B cell (primary cell): Measurements from ENCODE around the gene ALDOB. TPM values are rescaled to one million over a fixed set of nuclear protein-coding genes. Genes with fewer than 3 reads are reported as not detected.

Experiments used
- ATAC-seq: fragments of 200-7000 bp; cut with Tn5 transposase; one replicate; pipeline ENCODE4 v1.10.0; 2021; ENCODE audit warnings: low read depth, mild to moderate bottlenecking, moderate number of reproducible peaks, moderate library complexity
- CTCF ChIA-PET: fragments of 350-600 bp; sonication (Branson Sonifier 250); formaldehyde crosslinking; loops from one replicate; lab custom pipeline; 2021; ENCODE audit warnings: antibody characterized with exemption, inconsistent platforms; lab: Charles Lee
- POLR2A ChIA-PET: fragments of 350-600 bp; sonication (Branson Sonifier 250); formaldehyde crosslinking; loops from one replicate; lab custom pipeline; 2021; ENCODE audit warnings: antibody characterized with exemption; lab: Charles Lee
- DNase-seq: peaks from one replicate; pipeline ENCODE4 v3.0.0; 2013
- H2AFZ ChIP-seq: 2 replicates; pipeline ENCODE4 v1.6.1; 2012; ENCODE audit warnings: mild to moderate bottlenecking, low read depth, low read length; ENCODE audit not compliant: insufficient read depth, poor library complexity, severe bottlenecking
- H3K27ac ChIP-seq, 2 donors: 1 replicate in 1 of 2; 2 replicates in 1 of 2; pipeline ENCODE4 v1.5.1; 2012 to 2013; ENCODE audit warnings: low read length in 2 of 2, mild to moderate bottlenecking in 2 of 2, moderate library complexity in 1 of 2
- H3K27me3 ChIP-seq, 4 experiments: fragments of 200-600 bp in 1 of 4; sonication (generic) in 1 of 4; replicated peaks in 1 of 4; 1 replicate in 2 of 4; 2 replicates in 2 of 4; pipeline versions ENCODE4 v1.6.1 to v1.7.0; 2013 to 2016; ENCODE audit warnings: low read length in 3 of 4, mild to moderate bottlenecking in 2 of 4, mixed read lengths in 1 of 4, moderate library complexity in 1 of 4; ENCODE audit not compliant: insufficient read depth in 4 of 4, control insufficient read depth in 3 of 4; ENCODE audit errors: control extremely low read depth in 1 of 4
- H3K36me3 ChIP-seq, 2 experiments: replicated peaks in 1 of 2; 1 replicate in 1 of 2; 2 replicates in 1 of 2; pipeline versions ENCODE4 v1.6.1 to v1.7.1; 2013; ENCODE audit warnings: low read length in 1 of 2; ENCODE audit not compliant: insufficient read depth in 2 of 2, control insufficient read depth in 1 of 2; ENCODE audit errors: control extremely low read depth in 1 of 2, extremely low read depth in 1 of 2
- H3K4me1 ChIP-seq, 2 donors: fragments of 200-600 bp in 1 of 2; sonication (generic) in 1 of 2; 1 replicate in 1 of 2; 2 replicates in 1 of 2; pipeline versions ENCODE4 v1.5.1 to v1.6.1; 2013 to 2017; ENCODE audit warnings: low read length in 2 of 2; ENCODE audit not compliant: control insufficient read depth in 2 of 2, insufficient read depth in 2 of 2
- H3K4me2 ChIP-seq: replicated peaks from 2 replicates; pipeline ENCODE3; 2012; ENCODE audit warnings: mild to moderate bottlenecking, low read depth, low read length; ENCODE audit not compliant: poor library complexity, severe bottlenecking
- H3K4me3 ChIP-seq, 5 experiments: fragments of 200-600 bp in 1 of 5; sonication (generic) in 1 of 5; 1 replicate in 3 of 5; 2 replicates in 2 of 5; pipeline versions ENCODE4 v1.5.1 to v1.7.0; 2011 to 2016; ENCODE audit warnings: low read length in 4 of 5, mild to moderate bottlenecking in 4 of 5, low read depth in 2 of 5, control low read depth in 1 of 5, moderate library complexity in 1 of 5; ENCODE audit not compliant: insufficient read depth in 1 of 5; ENCODE audit errors: control extremely low read depth in 1 of 5, extremely low read depth in 1 of 5
- H3K79me2 ChIP-seq: fragments of 200-600 bp; sonication (generic); one replicate; pipeline ENCODE4 v1.6.0; 2016; ENCODE audit warnings: low read length; ENCODE audit not compliant: control insufficient read depth, insufficient read depth
- H3K9ac ChIP-seq: fragments of 200-600 bp; sonication (generic); 2 replicates; pipeline ENCODE4 v1.6.1; 2017; ENCODE audit warnings: mild to moderate bottlenecking, low read length, moderate library complexity
- H3K9me3 ChIP-seq, 3 donors: one replicate each; pipeline versions ENCODE4 v1.6.1 to v1.7.1; 2013; ENCODE audit warnings: low read length in 2 of 3; ENCODE audit not compliant: control insufficient read depth in 2 of 3, insufficient read depth in 1 of 3; ENCODE audit errors: control extremely low read depth in 1 of 3
- H4K20me1 ChIP-seq: 2 replicates; pipeline ENCODE4 v1.6.0; 2012; ENCODE audit warnings: mild to moderate bottlenecking, low read length; ENCODE audit not compliant: insufficient read depth, control insufficient read depth, poor library complexity, severe bottlenecking
- H3K27ac Mint-ChIP-seq: one replicate; pipeline ENCODE4 v1.8.0; 2021; ENCODE audit warnings: mixed read lengths
- H3K27me3 Mint-ChIP-seq: one replicate; pipeline ENCODE4 v1.8.0; 2021; ENCODE audit warnings: mixed read lengths
- H3K4me1 Mint-ChIP-seq: one replicate; pipeline ENCODE4 v1.8.0; 2021; ENCODE audit warnings: mixed read lengths
- H3K4me3 Mint-ChIP-seq: one replicate; pipeline ENCODE4 v1.8.0; 2021; ENCODE audit warnings: mixed read lengths
- H3K9me3 Mint-ChIP-seq: one replicate; pipeline ENCODE4 v1.8.0; 2022; ENCODE audit warnings: mixed read lengths; ENCODE audit not compliant: insufficient read depth
- CTCF ChIP-seq: fragments of 200-600 bp; IDR thresholded peaks from one replicate; pipeline ENCODE4 v1.8.0; 2022; ENCODE audit warnings: antibody characterized with exemption, mild to moderate bottlenecking
- EZH2 ChIP-seq: IDR thresholded peaks from 2 replicates; pipeline ENCODE4 v1.6.1; 2012; ENCODE audit warnings: borderline replicate concordance, low read depth, mild to moderate bottlenecking, moderate library complexity, low read length; ENCODE audit not compliant: insufficient read depth, poor library complexity, severe bottlenecking
- WGBS: methylation state at CpG from one replicate; pipeline ENCODE4 v1.1.5; 2013; ENCODE audit warnings: missing lambda C conversion rate; ENCODE audit not compliant: insufficient coverage; 5-methylcytosine and 5-hydroxymethylcytosine counted together
- intact Hi-C: fragments of 100-400 bp; cut with micrococcal nuclease; formaldehyde crosslinking; loops from one replicate; pipeline ENCODE4 v1.10.0; 2022
- polyA plus RNA-seq: library from polyadenylated mRNA; depleted of rRNA; stranded (reverse); fragments of >200 nt; gene quantifications from 2 replicates; pipeline ENCODE4 v1.2.3, GENCODE V29; 2012
- total RNA-seq, 2 donors: library from RNA; stranded (reverse); fragments of 120-200 nt in 1 of 2; gene quantifications; 1 replicate in 1 of 2; 2 replicates in 1 of 2; pipeline versions ENCODE4 v1.2.3 to v1.2.4, GENCODE V29; 2013 to 2022

Gene ALDOB
- total and polyA plus RNA-seq, 2 donors (not counting 1 experiment from before 2014, with no cell fraction given) = not detected

DNA sequence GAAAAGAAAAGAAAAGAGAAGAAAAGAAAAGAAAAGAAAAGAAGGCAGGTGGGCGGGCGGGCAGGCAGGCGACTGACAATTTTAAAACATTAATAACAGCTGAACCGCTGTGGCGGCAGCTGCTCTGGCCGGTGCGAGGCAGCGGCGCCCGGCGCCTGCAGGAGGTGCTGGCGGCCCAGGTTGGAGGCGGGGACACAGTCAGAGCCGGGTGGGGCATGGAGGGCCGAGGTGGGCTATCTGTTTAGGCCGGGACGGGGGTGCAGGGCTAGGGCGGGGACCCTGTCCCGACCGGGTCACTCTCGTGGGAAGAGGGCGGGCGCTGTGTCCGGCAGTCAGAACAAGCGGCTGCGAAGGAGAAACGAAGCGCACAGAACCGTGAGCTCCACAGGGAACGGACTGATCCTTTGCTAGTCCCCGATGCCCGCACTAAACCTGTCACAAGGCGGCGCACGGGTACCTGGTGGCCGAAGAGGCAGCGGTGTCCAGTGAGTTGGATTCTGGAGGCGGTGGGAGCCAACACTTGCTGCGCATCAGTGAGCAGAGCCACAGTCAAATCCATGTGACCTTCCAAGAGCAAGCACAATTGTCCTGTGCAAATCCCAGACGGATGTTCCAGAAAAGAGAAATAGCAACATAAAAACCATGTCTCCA lies 13.6 kb upstream of the ALDOB start:
- DNase-seq = peak; percentile 69
- H3K27me3 ChIP-seq = peaks cover 0 to 29% (median 25%) of the 10 kb centered on the region in 4 experiments
- no peaks in the 10 kb centered on the region for H3K36me3 ChIP-seq
- peaks cover 10 to 12% of the 10 kb centered on the region in 2 donors for H3K4me1 ChIP-seq
- Mint-ChIP-seq H3K4me3 (peak overlapping the region; percentile 82), H3K4me1 (peaks cover 12% of the 10 kb centered on the region), H3K27ac (no peak overlapping the region), H3K27me3 (peaks cover 65% of the 10 kb centered on the region), H3K9me3 (peaks cover 3% of the 10 kb centered on the region)
- ChIA-PET POLR2A (no interaction called here), CTCF (interaction anchor here (0.9 to 2.6 kb wide), 10 partner anchors 9 to 87 kb away, joined by 3 to 21 read pairs (median 4); partner anchors contain the start of genes MRPL50, RNF20 and ZNF189)
- H2AFZ ChIP-seq = peak overlapping the region; percentile 69
- peaks cover 0 to 13% (median 0%) of the 10 kb centered on the region in 3 donors for H3K9me3 ChIP-seq
- H3K4me2 ChIP-seq = peak overlapping the region; percentile 72
- peak overlapping the region; percentile 61 for H3K9ac ChIP-seq
- ATAC-seq = peak; percentile 93
- intact Hi-C loops = loop anchor here (1.0 to 5.0 kb wide), 2 partner anchors 52 to 81 kb away; partner anchors contain the start of genes MRPL50 and ZNF189
- H3K4me3 ChIP-seq = peak overlapping the region in 4 of 5 experiments; percentile 35 to 56 (median 47)
- H4K20me1 ChIP-seq = no peaks in the 10 kb centered on the region
- 3% methylated on average over 40 of the region's 40 CpGs for WGBS
- H3K79me2 ChIP-seq = no peaks in the 10 kb centered on the region
- H3K27ac ChIP-seq = no peak overlapping the region
- TF ChIP-seq EZH2 = no peak
- peak; percentile 77 for TF ChIP-seq CTCF

GRCh38 chr9:101448680-101449070 lies 13.1 kb upstream of the ALDOB start:
- H3K4me3 ChIP-seq = peak overlapping the region in 1 of 5 experiments; percentile 50
- peaks cover 66% of the 10 kb centered on the region for H3K27me3 Mint-ChIP-seq
- H3K27ac ChIP-seq = no peak overlapping the region
- H3K4me1 ChIP-seq = peaks cover 10 to 12% of the 10 kb centered on the region in 2 donors
- intact Hi-C loops = loop anchor here (1.0 to 5.0 kb wide), 2 partner anchors 51 to 82 kb away; partner anchors contain the start of genes MRPL50 and ZNF189
- WGBS = 79% methylated on average over 2 of the region's 4 CpGs
- H2AFZ ChIP-seq = peak overlapping the region; percentile 69
- no peak for ATAC-seq
- H3K36me3 ChIP-seq = no peaks in the 10 kb centered on the region
- POLR2A ChIA-PET = no interaction called here
- H3K79me2 ChIP-seq = no peaks in the 10 kb centered on the region
- peaks cover 3% of the 10 kb centered on the region for H3K9me3 Mint-ChIP-seq
- H3K9ac ChIP-seq = no peak overlapping the region
- H3K4me3 Mint-ChIP-seq = peak overlapping the region; percentile 82
- no peaks in the 10 kb centered on the region for H4K20me1 ChIP-seq
- H3K4me2 ChIP-seq = peak overlapping the region; percentile 72
- TF ChIP-seq CTCF = no peak
- no peak for TF ChIP-seq EZH2
- CTCF ChIA-PET = interaction anchor here (0.9 to 2.6 kb wide), 10 partner anchors 10 to 87 kb away, joined by 3 to 21 read pairs (median 4); partner anchors contain the start of genes MRPL50, RNF20 and ZNF189
- no peak overlapping the region for H3K27ac Mint-ChIP-seq
- H3K27me3 ChIP-seq = peaks cover 0 to 29% (median 25%) of the 10 kb centered on the region in 4 experiments
- H3K4me1 Mint-ChIP-seq = peaks cover 12% of the 10 kb centered on the region
- peak; percentile 9 for DNase-seq
- peaks cover 0 to 13% (median 0%) of the 10 kb centered on the region in 3 donors for H3K9me3 ChIP-seq
